Daoy (cell line): ENCODE results near the gene ABHD8. TPM values are rescaled to one million over a fixed set of nuclear protein-coding genes. Genes with fewer than 3 reads are reported as not detected.

Experiments
- DNase-seq: peaks from one replicate; pipeline ENCODE4 v3.0.0-alpha.2; 2015; ENCODE audit warnings: low read depth
- total RNA-seq: library from RNA; depleted of rRNA; stranded (reverse); fragments of >200 nt; shearing (Covaris generic); gene quantifications from 2 replicates; pipeline ENCODE4 v1.2.3, GENCODE V29; 2014

ABHD8 gene
- total RNA-seq, 1 experiment from 2014 or later: 7.6 TPM

GRCh38 chr19:17266026-17266425 is 37.2 kb downstream of the ABHD8 start:
- DNase-seq: no peak

- no peak for DNase-seq
Measured at GRCh38 chr19:17264641-17264979, 38.6 kb downstream of the ABHD8 start, which contains the start of gene USHBP1. Gene USHBP1, minus strand, starts transcription at chr19:17264745. Its CDS starts 446 bp downstream, at chr19:17264299.

GRCh38 chr19:17263712-17264640 is 39.2 kb downstream of the ABHD8 start:
- DNase-seq: no peak

DNA sequence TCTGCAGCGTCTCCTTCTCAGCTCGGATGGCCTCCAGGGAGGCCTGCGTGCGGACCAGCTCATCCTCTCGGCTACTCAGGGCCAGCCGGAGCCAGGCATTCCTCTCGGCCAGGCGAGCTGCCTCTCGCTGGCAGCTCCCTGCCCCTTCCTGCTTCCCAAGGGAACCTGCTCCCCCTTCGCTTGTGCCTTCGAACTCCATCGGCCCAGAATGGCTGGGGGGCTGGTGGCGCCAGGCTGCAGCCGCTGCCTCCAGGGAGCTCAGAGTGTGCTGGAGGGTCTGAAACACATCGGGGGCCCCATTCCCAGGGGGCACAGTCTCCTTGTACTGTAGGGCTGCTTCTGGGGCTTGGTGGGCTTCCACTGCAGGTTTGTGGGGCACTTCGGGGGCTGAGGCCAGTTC is 40.7 kb downstream of the ABHD8 start:
- DNase-seq: no peak

GRCh38 chr19:17260842-17261325 is 42.3 kb downstream of the ABHD8 start:
- DNase-seq: peak; percentile 85

GRCh38 chr19:17259934-17260333 is 43.3 kb downstream of the ABHD8 start:
- no peak for DNase-seq

DNA sequence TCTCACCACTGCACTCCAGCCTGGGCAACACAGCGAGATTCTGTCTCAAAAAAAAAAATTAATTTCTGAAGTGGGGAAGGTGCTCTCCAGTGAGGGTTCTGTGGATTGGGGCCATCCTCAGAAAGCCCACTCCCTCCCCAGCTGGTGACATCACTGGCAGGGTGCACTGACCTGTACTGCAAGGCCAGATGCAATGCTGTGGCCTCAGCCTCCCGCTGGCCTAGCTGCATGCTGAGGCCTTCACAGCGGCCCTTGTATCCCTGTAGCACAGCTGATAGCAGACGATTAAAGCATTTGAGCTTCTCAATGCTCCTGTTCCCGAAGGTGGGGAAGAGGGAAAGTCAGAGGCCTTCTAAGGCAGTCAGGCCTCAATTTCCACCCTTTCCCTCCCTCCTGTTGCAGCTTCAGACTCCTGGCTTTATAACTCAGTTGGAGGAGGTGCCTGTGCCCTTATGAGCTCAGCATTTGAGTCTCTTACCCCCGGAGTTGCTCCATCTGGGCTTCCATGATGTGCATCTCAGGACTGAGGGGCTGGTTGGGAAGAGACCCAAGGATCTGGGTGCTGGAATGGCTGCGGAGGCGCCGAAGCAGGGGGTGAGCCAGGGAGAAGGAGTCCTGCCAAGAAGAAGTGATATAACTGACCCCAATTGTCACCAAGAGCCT is 44.0 kb downstream of the ABHD8 start:
- no peak for DNase-seq

- no peak for DNase-seq
Measured at GRCh38 chr19:17256130-17256529, 47.1 kb downstream of the ABHD8 start.

DNA sequence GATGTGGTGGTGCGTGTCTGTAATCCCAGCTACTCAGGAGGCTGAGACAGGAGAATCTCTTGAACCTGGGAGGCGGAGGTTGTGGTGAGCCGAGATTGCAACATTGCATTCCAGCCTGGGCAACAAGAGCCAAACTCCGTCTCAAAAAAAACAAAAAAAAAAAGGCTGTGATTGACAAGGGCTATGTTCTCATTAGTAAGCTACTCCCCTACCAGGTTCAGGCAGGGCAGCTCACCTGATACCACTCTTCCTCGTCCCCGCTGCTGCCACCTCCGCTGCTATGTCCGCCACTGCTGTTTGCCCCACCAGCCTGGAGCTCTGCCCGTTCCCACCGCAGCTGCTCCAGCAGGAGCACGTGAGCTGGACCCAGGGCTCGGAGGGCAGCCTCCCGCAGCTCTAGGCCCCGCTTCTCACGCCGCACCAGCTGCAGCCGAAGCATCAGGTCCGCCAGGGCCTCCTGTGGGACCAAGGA is 48.0 kb downstream of the ABHD8 start:
- DNase-seq: peak; percentile 30

DNA sequence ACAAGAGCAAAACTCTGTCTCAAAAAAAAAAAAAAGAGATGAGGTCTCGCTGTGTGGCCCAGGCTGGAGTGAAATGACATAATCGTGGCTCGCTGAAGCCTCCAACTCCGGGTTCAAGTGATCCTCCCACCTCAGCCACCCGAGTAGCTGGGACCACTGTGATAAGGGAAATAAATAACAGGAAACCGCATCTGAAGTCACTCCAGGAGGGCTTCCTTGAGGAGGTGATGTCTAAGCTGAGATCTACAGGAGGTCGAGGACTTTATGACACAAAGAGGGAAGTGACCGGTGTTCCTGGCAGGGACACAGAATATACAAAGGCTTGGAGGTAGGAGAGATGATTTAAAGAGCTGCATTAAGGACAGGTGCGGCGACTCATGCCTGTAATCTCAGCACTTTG is 48.6 kb downstream of the ABHD8 start:
- no peak for DNase-seq

DNA sequence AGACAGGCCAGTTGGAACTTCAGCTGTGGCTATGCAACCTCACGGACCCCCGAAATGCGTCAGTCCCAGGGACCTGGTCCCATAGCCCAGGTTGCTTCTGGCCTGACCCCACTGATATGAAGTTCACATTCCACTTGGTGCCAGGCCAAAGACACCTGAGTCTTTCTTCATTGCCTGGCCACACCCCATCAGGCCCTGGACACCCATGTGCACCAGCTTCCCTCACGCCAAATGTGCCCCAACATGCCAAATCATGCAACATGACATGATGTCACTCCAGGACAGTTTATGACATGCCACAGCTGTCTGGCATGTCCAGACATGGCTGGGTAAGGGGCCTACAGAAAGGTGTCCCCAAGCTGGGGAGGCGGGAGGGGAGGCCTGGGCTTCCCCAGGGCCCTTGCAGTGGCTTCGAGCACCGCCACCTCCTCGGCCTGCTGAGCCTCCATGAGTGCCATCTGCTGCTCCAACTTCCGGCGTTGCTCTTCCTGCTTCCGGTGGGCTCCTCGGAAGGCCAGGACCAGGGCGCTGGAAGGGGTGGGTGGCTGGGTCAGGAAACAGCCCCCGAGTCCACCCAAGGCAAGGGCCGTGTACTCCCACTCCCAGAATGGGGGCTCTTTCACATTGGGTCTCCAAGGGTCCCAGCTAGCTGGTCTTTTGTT is 53.2 kb downstream of the ABHD8 start:
- no peak for DNase-seq

DNA sequence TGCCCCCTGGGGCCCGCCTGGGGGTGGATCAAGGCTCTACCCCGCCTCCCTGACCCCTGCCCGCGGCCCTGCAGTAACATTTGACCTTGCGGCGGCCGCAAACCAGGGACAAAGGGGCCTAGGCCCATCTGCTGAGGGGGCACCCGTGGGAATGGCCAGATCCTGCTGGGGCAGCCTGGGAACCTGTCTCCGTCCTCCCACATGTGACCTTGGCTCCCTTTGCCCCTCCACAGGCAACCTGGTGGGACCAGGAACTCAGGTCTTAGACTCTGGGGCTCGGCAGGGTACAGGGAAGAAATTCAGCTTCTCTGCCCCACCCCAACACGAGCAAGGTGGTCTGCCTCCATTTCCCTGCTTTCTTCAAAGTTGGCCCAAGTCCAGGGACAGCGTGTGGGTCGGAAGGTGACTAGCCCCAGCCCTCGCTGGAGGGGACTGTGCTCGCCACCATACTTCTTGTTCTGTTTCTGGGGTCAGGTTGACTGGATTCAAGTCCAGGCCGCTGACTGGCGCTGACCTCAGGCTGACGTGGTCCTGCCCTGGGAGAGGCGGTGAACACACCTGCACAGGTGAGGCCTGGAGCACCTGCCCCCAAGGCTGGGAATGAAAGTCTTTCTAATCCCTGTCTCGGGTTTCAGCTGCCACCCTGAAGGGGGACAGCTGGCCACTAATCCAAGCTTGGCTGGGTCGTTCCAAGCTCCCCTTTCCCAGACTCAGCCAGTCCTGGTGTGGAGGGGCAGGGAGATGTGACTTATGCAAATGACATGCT is 55.0 kb downstream of the ABHD8 start:
- no peak for DNase-seq

DNA sequence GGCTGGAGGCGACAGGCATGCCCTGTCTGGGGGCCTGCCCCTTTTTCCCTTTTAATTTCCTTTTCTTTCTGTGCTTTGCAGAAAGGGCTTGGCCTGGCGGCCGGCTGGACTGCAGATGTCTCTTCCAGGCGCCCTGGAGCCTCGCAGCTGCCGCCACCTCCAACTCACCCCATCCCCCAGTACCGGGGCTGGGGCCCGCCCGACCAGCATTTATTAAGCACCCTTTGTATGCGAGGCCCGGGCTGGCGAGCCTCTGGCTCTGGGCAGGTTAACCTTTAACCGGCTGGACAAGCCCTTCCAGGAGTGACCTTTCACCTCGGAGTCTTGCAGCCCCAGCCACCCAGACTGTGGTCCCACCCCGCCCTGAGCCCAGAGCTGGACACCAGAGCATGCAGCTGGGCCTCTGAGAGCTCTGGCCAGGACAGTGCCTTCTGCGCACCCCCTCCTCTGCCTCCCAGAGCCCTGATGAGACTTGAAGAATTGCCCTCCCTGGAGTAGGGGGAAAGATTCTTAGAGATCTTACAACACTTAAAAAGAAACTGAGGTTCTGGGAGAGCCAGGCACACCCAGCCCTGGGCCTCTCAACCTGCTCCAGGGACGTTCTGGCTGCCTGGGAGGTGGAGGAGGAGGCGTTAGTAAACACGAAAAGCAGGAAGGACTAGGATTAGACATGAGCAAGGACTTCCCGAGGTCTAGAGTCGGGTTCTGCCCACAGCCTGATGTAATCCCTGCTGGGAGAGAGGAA is 56.4 kb downstream of the ABHD8 start:
- peak; percentile 61 for DNase-seq

- no peak for DNase-seq
Measured at GRCh38 chr19:17245535-17245984, 57.7 kb downstream of the ABHD8 start, which contains the start of gene NR2F6. Gene NR2F6, minus strand, starts transcription at chr19:17245919. Its CDS starts 699 bp downstream, at chr19:17245220.

DNA sequence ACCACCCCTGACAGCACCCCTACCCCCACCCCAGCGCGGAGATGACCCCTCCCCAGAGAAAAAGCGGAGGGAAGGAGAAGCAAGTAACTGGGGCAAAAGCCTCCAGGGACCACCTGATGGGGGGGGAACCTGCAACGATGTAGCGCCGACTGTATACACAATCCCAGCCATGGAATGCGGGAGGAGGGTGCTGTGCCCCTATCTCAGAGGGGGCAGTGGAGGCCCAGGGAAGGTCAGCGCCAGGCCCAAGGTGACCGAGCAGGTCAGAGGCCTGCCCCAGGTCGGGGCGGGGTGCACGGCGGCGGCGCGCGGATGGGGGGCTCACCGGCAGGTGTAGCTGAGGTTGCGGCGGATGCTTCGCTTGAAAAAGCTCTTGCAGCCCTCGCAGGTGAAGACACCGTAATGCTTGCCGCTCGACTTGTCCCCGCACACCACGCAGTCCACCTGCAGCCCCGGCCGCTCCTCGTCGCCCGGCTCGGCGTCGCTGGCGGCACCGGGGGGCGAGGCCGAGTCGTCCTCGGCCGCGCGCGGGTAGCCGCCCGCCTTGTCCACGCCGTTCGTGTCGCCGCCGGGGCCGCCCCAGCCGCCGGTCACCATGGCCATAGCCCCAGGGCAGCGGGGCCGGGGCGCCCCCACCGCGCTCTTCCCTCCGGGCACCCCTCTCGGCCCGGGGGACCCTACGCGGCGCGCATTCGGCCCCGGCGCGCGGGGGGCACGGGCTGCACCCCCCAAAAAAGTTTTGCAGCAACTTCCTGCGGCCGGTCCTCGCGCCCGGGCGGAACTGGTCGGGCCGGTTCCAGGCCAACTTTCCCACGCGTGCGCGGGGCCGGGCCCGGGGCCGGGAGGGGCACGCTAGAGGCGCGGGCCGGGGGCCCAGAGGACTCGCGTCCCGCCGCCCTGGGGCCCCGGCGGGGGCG is 58.3 kb downstream of the ABHD8 start:
- DNase-seq: no peak

- DNase-seq: peak; percentile 50
Measured at GRCh38 chr19:17243830-17244617, 59.2 kb downstream of the ABHD8 start.

DNA sequence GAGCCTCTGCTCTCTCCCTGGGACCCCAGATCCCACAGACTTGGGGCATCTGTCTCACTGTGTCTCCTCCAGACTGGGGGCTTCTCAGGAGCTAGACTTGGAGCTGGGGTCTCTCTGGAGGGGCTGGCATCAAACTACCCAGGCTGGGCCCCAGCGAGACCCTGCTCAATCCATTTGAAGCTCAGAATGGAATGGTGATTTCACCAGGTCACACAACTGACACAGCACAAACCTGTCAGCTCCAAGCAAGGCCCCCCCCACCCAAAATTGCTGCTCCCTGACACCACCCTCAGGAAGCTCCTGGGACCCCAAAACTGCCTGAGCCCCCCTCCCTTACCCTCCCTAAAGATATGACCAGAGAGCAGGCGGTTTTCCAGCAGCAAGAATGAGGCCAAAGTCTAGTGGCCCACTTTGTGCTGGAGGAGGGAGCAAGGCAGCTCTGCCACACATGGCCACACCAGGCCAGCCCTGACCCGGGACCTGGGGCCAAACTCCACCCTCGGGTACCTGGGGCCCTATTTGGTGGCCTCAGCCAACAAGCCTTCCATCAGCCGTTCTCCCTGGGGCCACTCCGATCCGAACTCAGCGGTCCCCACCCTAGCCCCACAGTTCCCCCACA is 59.9 kb downstream of the ABHD8 start:
- no peak for DNase-seq
